SIG-M5 treated with dmso at 0.1 percent for 504 hours (cell line): ENCODE measurements around the gene MAN1C1.
"Not testable (repeated sequence)": the region's sequence is repeated elsewhere in the genome, so short reads cannot be mapped to it uniquely, and the experiment has no call there.

Experiments
- DNase-seq: peaks from one replicate; lab custom pipeline; 2025; ENCODE audit not compliant: unreplicated experiment; lab: John Stamatoyannopoulos, UW

MAN1C1 gene

GRCh38 chr1:25583519-25584370, 32.8 kb upstream of the MAN1C1 start:
- DNase-seq: no peak

- no peak for DNase-seq
These were observed 30.4 kb upstream of the MAN1C1 start for GRCh38 chr1:25586181-25586588.

GRCh38 chr1:25587290-25587689, 29.3 kb upstream of the MAN1C1 start:
- DNase-seq: no peak

- not testable (repeated sequence) for DNase-seq
These were observed 28.4 kb upstream of the MAN1C1 start for GRCh38 chr1:25588224-25588623.

GRCh38 chr1:25588786-25589185, 27.8 kb upstream of the MAN1C1 start:
- DNase-seq: not testable (repeated sequence)

- DNase-seq: peak; percentile 7
These were observed 26.3 kb upstream of the MAN1C1 start for GRCh38 chr1:25590096-25590824.

- DNase-seq: no peak
These were observed 22.7 kb upstream of the MAN1C1 start for GRCh38 chr1:25593861-25594260.

- DNase-seq: no peak
These were observed 21.6 kb upstream of the MAN1C1 start for GRCh38 chr1:25594971-25595370.

GRCh38 chr1:25596641-25597040, 19.9 kb upstream of the MAN1C1 start:
- not testable (repeated sequence) for DNase-seq

- DNase-seq: no peak
These were observed 17.7 kb upstream of the MAN1C1 start for GRCh38 chr1:25598879-25599278.

GRCh38 chr1:25599969-25600610, 16.5 kb upstream of the MAN1C1 start:
- DNase-seq: no peak

GRCh38 chr1:25600971-25601699, 15.5 kb upstream of the MAN1C1 start:
- DNase-seq: not testable (repeated sequence)

GRCh38 chr1:25603779-25604538, 12.6 kb upstream of the MAN1C1 start:
- DNase-seq: not testable (repeated sequence)

GRCh38 chr1:25607123-25607522, 9.5 kb upstream of the MAN1C1 start:
- no peak for DNase-seq

- DNase-seq: peak; percentile 88
These were observed 8.0 kb upstream of the MAN1C1 start for GRCh38 chr1:25608488-25609178.

GRCh38 chr1:25609921-25610320, 6.7 kb upstream of the MAN1C1 start:
- DNase-seq: peak; percentile 79

GRCh38 chr1:25610822-25611630, 5.6 kb upstream of the MAN1C1 start:
- DNase-seq: no peak

GRCh38 chr1:25611843-25612242, 4.7 kb upstream of the MAN1C1 start:
- no peak for DNase-seq

- no peak for DNase-seq
These were observed 4.2 kb upstream of the MAN1C1 start for GRCh38 chr1:25612421-25612820.
